H1 (cell line): ENCODE measurements around the gene YEATS4. TPM values are rescaled to one million over a fixed set of nuclear protein-coding genes. Genes with fewer than 3 reads are reported as not detected.

ENCODE experiments used
- CTCF ChIA-PET: fragments of 300-600 bp; sonication (Branson Sonifier 250); formaldehyde crosslinking; loops from one replicate; lab custom pipeline; 2021; ENCODE audit not compliant: partially characterized antibody; lab: Charles Lee
- POLR2A ChIA-PET: fragments of 300-600 bp; sonication (Branson Sonifier 250); formaldehyde crosslinking; loops from one replicate; lab custom pipeline; 2021; ENCODE audit warnings: inconsistent platforms; ENCODE audit not compliant: partially characterized antibody; lab: Charles Lee
- DNase-seq, 2 experiments: peaks; one replicate each; pipeline versions ENCODE4 v3.0.0 to v3.0.0-alpha.2; 2010 to 2022; ENCODE audit warnings: low spot score in 2 of 2, low read depth in 1 of 2, mixed read lengths in 1 of 2
- FAIRE-seq: peaks from 2 replicates; lab custom pipeline; 2011; peaks lifted over from hg19 to GRCh38; lab: Jason Lieb, UNC
- H2AFZ ChIP-seq: 2 replicates; pipeline ENCODE4 v1.8.1; 2012; ENCODE audit warnings: low read length, inconsistent platforms
- H2AK5ac ChIP-seq: 2 replicates; pipeline ENCODE4 v1.6.1; 2013; ENCODE audit warnings: low read depth, low read length
- H2BK120ac ChIP-seq: replicated peaks from 2 replicates; pipeline ENCODE3; 2013; ENCODE audit warnings: low read depth, low read length, inconsistent platforms
- H2BK12ac ChIP-seq: 2 replicates; pipeline ENCODE4 v1.6.1; 2013; ENCODE audit warnings: low read depth, low read length
- H2BK15ac ChIP-seq: 2 replicates; pipeline ENCODE4 v1.6.1; 2013; ENCODE audit warnings: low read length
- H2BK20ac ChIP-seq: 2 replicates; pipeline ENCODE4 v1.6.1; 2013; ENCODE audit warnings: low read length
- H2BK5ac ChIP-seq: 2 replicates; pipeline ENCODE4 v1.6.1; 2013; ENCODE audit warnings: low read depth, low read length
- H3K14ac ChIP-seq: 2 replicates; pipeline ENCODE4 v1.6.1; 2013; ENCODE audit warnings: inconsistent platforms; ENCODE audit not compliant: insufficient read length
- H3K18ac ChIP-seq: 2 replicates; pipeline ENCODE4 v1.6.1; 2013; ENCODE audit warnings: low read length; ENCODE audit errors: extremely low read depth
- H3K23ac ChIP-seq: 2 replicates; pipeline ENCODE4 v1.6.1; 2013; ENCODE audit warnings: inconsistent platforms; ENCODE audit not compliant: insufficient read length
- H3K23me2 ChIP-seq: 2 replicates; pipeline ENCODE4 v1.6.1; 2013; ENCODE audit warnings: low read depth, low read length
- H3K27ac ChIP-seq: 2 replicates; pipeline ENCODE4 v1.6.1; 2011; ENCODE audit warnings: low read depth, low read length, inconsistent platforms
- H3K27me3 ChIP-seq, 4 experiments: replicated peaks in 1 of 4; 1 replicate in 1 of 4; 2 replicates in 3 of 4; pipeline versions ENCODE4 v1.6.1 to v1.8.1; 2011 to 2013; ENCODE audit warnings: low read length in 3 of 4, mild to moderate bottlenecking in 3 of 4, inconsistent platforms in 2 of 4, mixed read lengths in 2 of 4, moderate library complexity in 1 of 4; ENCODE audit not compliant: control insufficient read depth in 3 of 4, insufficient read depth in 3 of 4; ENCODE audit errors: extremely low read depth in 1 of 4
- H3K36me3 ChIP-seq, 4 experiments: 2 replicates each; pipeline versions ENCODE4 v1.6.1 to v1.8.1; 2011 to 2013; ENCODE audit warnings: mild to moderate bottlenecking in 4 of 4, low read length in 3 of 4, moderate library complexity in 2 of 4, control low read depth in 1 of 4, inconsistent platforms in 1 of 4; ENCODE audit not compliant: insufficient read depth in 4 of 4, control insufficient read depth in 2 of 4
- H3K4ac ChIP-seq: replicated peaks from 2 replicates; pipeline ENCODE3; 2013; ENCODE audit warnings: low read length, low read depth, mixed read lengths, inconsistent platforms; ENCODE audit not compliant: insufficient read length
- H3K4me1 ChIP-seq, 4 experiments: replicated peaks in 1 of 4; 1 replicate in 1 of 4; 2 replicates in 3 of 4; pipeline versions ENCODE4 v1.6.1 to v1.8.1; 2011 to 2013; ENCODE audit warnings: low read length in 3 of 4, inconsistent platforms in 2 of 4, mixed read lengths in 1 of 4; ENCODE audit not compliant: insufficient read depth in 4 of 4, control insufficient read depth in 3 of 4
- H3K4me2 ChIP-seq, 2 experiments: 2 replicates each; pipeline versions ENCODE4 v1.6.1 to v1.8.1; 2011 to 2013; ENCODE audit warnings: low read depth in 2 of 2, low read length in 2 of 2, control low read depth in 1 of 2, inconsistent platforms in 1 of 2, mild to moderate bottlenecking in 1 of 2; ENCODE audit not compliant: insufficient read depth in 1 of 2
- H3K4me3 ChIP-seq, 4 experiments: fragments of 200-600, 300-600 bp in 1 of 4; sonication (generic), shearing (Covaris generic), sonication (Bioruptor Twin) in 1 of 4; 2 replicates each; pipeline versions ENCODE4 v1.5.1 to v1.8.1; 2011 to 2016; ENCODE audit warnings: low read length in 4 of 4, low read depth in 3 of 4, control low read depth in 2 of 4, inconsistent platforms in 2 of 4, mild to moderate bottlenecking in 2 of 4, mixed read lengths in 1 of 4, moderate library complexity in 1 of 4; ENCODE audit not compliant: insufficient read depth in 2 of 4; ENCODE audit errors: extremely low read depth in 1 of 4
- H3K56ac ChIP-seq: replicated peaks from 2 replicates; pipeline ENCODE3; 2013; ENCODE audit warnings: low read depth, mild to moderate bottlenecking, mixed read lengths, low read length, inconsistent platforms; ENCODE audit not compliant: insufficient read length
- H3K79me1 ChIP-seq: 2 replicates; pipeline ENCODE4 v1.6.1; 2013; ENCODE audit warnings: low read depth, low read length, control low read depth
- H3K79me2 ChIP-seq, 2 experiments: 2 replicates each; pipeline versions ENCODE4 v1.6.1 to v1.8.1; 2012 to 2013; ENCODE audit warnings: low read length in 2 of 2, mild to moderate bottlenecking in 2 of 2, inconsistent platforms in 1 of 2; ENCODE audit not compliant: insufficient read depth in 2 of 2, control insufficient read depth in 1 of 2
- H3K9ac ChIP-seq, 4 experiments: replicated peaks in 1 of 4; 1 replicate in 1 of 4; 2 replicates in 3 of 4; pipeline versions ENCODE4 v1.6.1 to v1.8.1; 2011 to 2013; ENCODE audit warnings: low read depth in 3 of 4, low read length in 3 of 4, control low read depth in 2 of 4, mild to moderate bottlenecking in 2 of 4, moderate library complexity in 2 of 4, inconsistent platforms in 1 of 4; ENCODE audit errors: extremely low read depth in 1 of 4
- H3K9me3 ChIP-seq, 2 experiments: 2 replicates each; pipeline versions ENCODE4 v1.6.1 to v1.8.1; 2012 to 2013; ENCODE audit warnings: mild to moderate bottlenecking in 2 of 2, moderate library complexity in 2 of 2, control low read depth in 1 of 2, inconsistent platforms in 1 of 2, low read depth in 1 of 2, low read length in 1 of 2, mixed read lengths in 1 of 2; ENCODE audit not compliant: insufficient read depth in 2 of 2
- H4K20me1 ChIP-seq, 2 experiments: replicated peaks in 1 of 2; 2 replicates each; pipeline versions ENCODE3 to v1.8.1; 2011 to 2013; ENCODE audit warnings: inconsistent platforms in 2 of 2, low read length in 2 of 2, mild to moderate bottlenecking in 1 of 2; ENCODE audit not compliant: insufficient read depth in 2 of 2, control insufficient read depth in 1 of 2
- H4K5ac ChIP-seq: 2 replicates; pipeline ENCODE4 v1.6.1; 2013; ENCODE audit warnings: low read length, low read depth, mixed read lengths, inconsistent platforms; ENCODE audit not compliant: insufficient read length
- H4K8ac ChIP-seq: 2 replicates; pipeline ENCODE4 v1.8.0; 2013; ENCODE audit warnings: mild to moderate bottlenecking, moderate library complexity, low read length, inconsistent platforms; ENCODE audit not compliant: insufficient read depth; ENCODE audit errors: extremely low read depth
- H4K91ac ChIP-seq: replicated peaks from 2 replicates; pipeline ENCODE3; 2013; ENCODE audit warnings: low read length, mixed read lengths, inconsistent platforms; ENCODE audit not compliant: insufficient read length
- CHD2 ChIP-seq: IDR thresholded peaks from 2 replicates; pipeline ENCODE4 v1.6.1; 2012; ENCODE audit warnings: low read length, improper control_type of control experiment
- CTBP2 ChIP-seq: IDR thresholded peaks from 2 replicates; pipeline ENCODE4 v1.7.0; 2011; ENCODE audit warnings: borderline replicate concordance, mild to moderate bottlenecking, moderate library complexity, mixed read lengths, low read length; ENCODE audit not compliant: insufficient read depth, insufficient read length
- E2F6 ChIP-seq: IDR thresholded peaks from 2 replicates; pipeline ENCODE4 v1.6.1; 2012; ENCODE audit warnings: inconsistent platforms
- EGR1 ChIP-seq: IDR thresholded peaks from 2 replicates; pipeline ENCODE4 v1.6.1; 2011; ENCODE audit warnings: low read depth, low read length, borderline replicate concordance
- HDAC6 ChIP-seq: IDR thresholded peaks from one replicate; pipeline ENCODE4 v1.7.1; 2012; ENCODE audit warnings: low read depth, mild to moderate bottlenecking, inconsistent platforms, low read length, moderate library complexity
- KDM4A ChIP-seq: IDR thresholded peaks from one replicate; pipeline ENCODE4 v1.7.1; 2012; ENCODE audit warnings: low read depth, mild to moderate bottlenecking, moderate library complexity, low read length, inconsistent platforms; ENCODE audit not compliant: severe bottlenecking
- RNF2 ChIP-seq: fragments of 200-900, 300-1000 bp; sonication (generic); IDR thresholded peaks from 2 replicates; pipeline ENCODE4 v1.7.1; 2016; ENCODE audit warnings: borderline replicate concordance, low read depth, mild to moderate bottlenecking, antibody characterized with exemption, low read length; ENCODE audit not compliant: poor library complexity, severe bottlenecking; ENCODE audit errors: missing control alignments
- SIRT6 ChIP-seq: IDR thresholded peaks from one replicate; pipeline ENCODE4 v1.7.1; 2012; ENCODE audit warnings: low read length, inconsistent platforms
- TEAD4 ChIP-seq: IDR thresholded peaks from 2 replicates; pipeline ENCODE4 v1.6.1; 2012; ENCODE audit warnings: low read depth, low read length, inconsistent platforms, mixed read lengths
- WGBS, 2 experiments: shearing (Covaris generic) in 1 of 2; methylation state at CpG; one replicate each; pipeline versions ENCODE4 v1.1.6 to v1.1.7; 2013 to 2015; ENCODE audit warnings: low lambda C conversion rate in 2 of 2, mixed read lengths in 2 of 2, inconsistent platforms in 1 of 2, low coverage in 1 of 2, missing lambda C conversion rate in 1 of 2; ENCODE audit not compliant: insufficient replicate concordance in 2 of 2, insufficient coverage in 1 of 2, insufficient read length in 1 of 2; ENCODE audit errors: extremely low coverage in 1 of 2, missing lambda C conversion rate in 1 of 2; 5-methylcytosine and 5-hydroxymethylcytosine counted together
- polyA plus RNA-seq, 7 experiments: library from polyadenylated mRNA; depleted of rRNA in 3 of 7; stranded (reverse) in 5 of 7; unstranded in 2 of 7; fragments of >200 nt in 5 of 7; fragments of 200-250 nt in 2 of 7; gene quantifications; 1 replicate in 5 of 7; 2 replicates in 1 of 7; 4 replicates in 1 of 7; pipeline versions ENCODE4 v1.2.1 to v1.2.3, GENCODE V29; 2011 to 2013; ENCODE audit warnings: missing spikeins in 2 of 7, mixed read lengths in 2 of 7
- total RNA-seq: library from RNA; stranded (reverse); fragmentation: NEBNext Ultra II Directional; extraction: Animal tissue kit (Norgen Biotek cat#: 25700); gene quantifications from 2 replicates; pipeline ENCODE4 v1.2.1, GENCODE V29; 2021
- TF ChIP-seq, protein P1 (sequence below), 3 experiments: IDR thresholded peaks; 1 replicate in 2 of 3; 2 replicates in 1 of 3; pipeline versions ENCODE4 v1.5.1 to v1.6.1; 2011; ENCODE audit warnings: low read length in 3 of 3, mild to moderate bottlenecking in 3 of 3, inconsistent platforms in 2 of 3, low read depth in 1 of 3, moderate library complexity in 1 of 3; ENCODE audit not compliant: insufficient read depth in 1 of 3; ENCODE audit errors: control extremely low read depth in 1 of 3

The YEATS4 gene
- total and polyA plus RNA-seq, 2 of the 8 experiments (the other 6 are each of a cell fraction or from before 2014, with no cell fraction given) = 25.7 to 32.5 TPM

DNA sequence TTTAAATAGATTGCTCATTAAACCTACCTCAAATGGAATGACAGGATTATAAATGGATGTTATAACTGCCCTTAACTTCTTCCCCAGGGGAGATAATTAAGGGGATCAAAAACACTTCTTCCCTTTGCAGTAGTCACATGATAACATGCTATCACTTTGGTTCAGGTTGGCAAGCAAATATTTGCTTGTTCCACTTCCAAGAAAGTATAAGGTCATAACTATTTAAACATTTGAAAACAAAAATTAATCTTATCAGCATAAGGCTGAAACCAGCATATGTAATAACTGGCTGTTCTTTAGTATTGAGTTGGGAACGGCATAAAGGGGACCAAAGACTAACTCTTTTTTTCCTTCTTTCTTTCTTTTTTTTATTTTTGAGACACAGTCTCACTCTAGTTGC is 13.8 kb upstream of the YEATS4 start:
- no peak overlapping the region for H3K27ac ChIP-seq
- H3K23ac ChIP-seq = no peak overlapping the region
- ChIA-PET CTCF (interaction anchor here (1.7 kb wide), 1 partner anchor 54 kb away, joined by 3 read pairs; no protein-coding TSS in a partner anchor), POLR2A (interaction anchor here (0.6 kb wide), 1 partner anchor 57 kb away, joined by 3 read pairs; no protein-coding TSS in a partner anchor)
- H3K9me3 ChIP-seq = no peaks in the 10 kb centered on the region
- no peak overlapping the region for H3K14ac ChIP-seq
- H2BK20ac ChIP-seq = no peak overlapping the region
- no peak overlapping the region for H3K18ac ChIP-seq
- no peak overlapping the region for H2BK15ac ChIP-seq
- no peaks in the 10 kb centered on the region for H4K20me1 ChIP-seq
- H3K4ac ChIP-seq = no peak overlapping the region
- H3K23me2 ChIP-seq = no peaks in the 10 kb centered on the region
- no peaks in the 10 kb centered on the region for H3K36me3 ChIP-seq
- no peak overlapping the region for H2BK120ac ChIP-seq
- H4K5ac ChIP-seq = no peak overlapping the region
- no peaks in the 10 kb centered on the region for H3K27me3 ChIP-seq
- no peak overlapping the region for H2AFZ ChIP-seq
- no peak overlapping the region for H3K56ac ChIP-seq
- no peaks in the 10 kb centered on the region for H3K79me2 ChIP-seq
- H2BK5ac ChIP-seq = no peak overlapping the region
- 100% methylated on average over 1 of the region's 1 CpG; no CpG with 5 or more reads in 1 of the 2 experiments for WGBS, 2 experiments
- no peak overlapping the region for H2BK12ac ChIP-seq
- no peak overlapping the region for H3K4me2 ChIP-seq
- no peaks in the 10 kb centered on the region for H3K79me1 ChIP-seq
- H3K4me1 ChIP-seq = no peaks in the 10 kb centered on the region
- no peak overlapping the region for H2AK5ac ChIP-seq
- no peak overlapping the region for H4K8ac ChIP-seq
- DNase-seq = no peak
- no peak for FAIRE-seq
- H3K4me3 ChIP-seq = no peak overlapping the region
- no peak overlapping the region for H3K9ac ChIP-seq
- no peak overlapping the region for H4K91ac ChIP-seq
- TF ChIP-seq KDM4A (no peak), CHD2 (no peak), CTBP2 (no peak), HDAC6 (no peak), SIRT6 (no peak), TEAD4 (no peak), EGR1 (no peak), E2F6 (no peak), RNF2 (no peak)
- TF ChIP-seq, protein P1, sequence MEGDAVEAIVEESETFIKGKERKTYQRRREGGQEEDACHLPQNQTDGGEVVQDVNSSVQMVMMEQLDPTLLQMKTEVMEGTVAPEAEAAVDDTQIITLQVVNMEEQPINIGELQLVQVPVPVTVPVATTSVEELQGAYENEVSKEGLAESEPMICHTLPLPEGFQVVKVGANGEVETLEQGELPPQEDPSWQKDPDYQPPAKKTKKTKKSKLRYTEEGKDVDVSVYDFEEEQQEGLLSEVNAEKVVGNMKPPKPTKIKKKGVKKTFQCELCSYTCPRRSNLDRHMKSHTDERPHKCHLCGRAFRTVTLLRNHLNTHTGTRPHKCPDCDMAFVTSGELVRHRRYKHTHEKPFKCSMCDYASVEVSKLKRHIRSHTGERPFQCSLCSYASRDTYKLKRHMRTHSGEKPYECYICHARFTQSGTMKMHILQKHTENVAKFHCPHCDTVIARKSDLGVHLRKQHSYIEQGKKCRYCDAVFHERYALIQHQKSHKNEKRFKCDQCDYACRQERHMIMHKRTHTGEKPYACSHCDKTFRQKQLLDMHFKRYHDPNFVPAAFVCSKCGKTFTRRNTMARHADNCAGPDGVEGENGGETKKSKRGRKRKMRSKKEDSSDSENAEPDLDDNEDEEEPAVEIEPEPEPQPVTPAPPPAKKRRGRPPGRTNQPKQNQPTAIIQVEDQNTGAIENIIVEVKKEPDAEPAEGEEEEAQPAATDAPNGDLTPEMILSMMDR (IDR thresholded peaks at IDR 0.05; ENCODE audit: control extremely low read depth in 1 of 3, insufficient read depth in 1 of 3, low read depth in 1 of 3, low read length in 3 of 3) = no peak
